Neural cell (in vitro differentiated cells): ENCODE measurements around the gene NEDD4L. TPM values are rescaled to one million over a fixed set of nuclear protein-coding genes. Genes with fewer than 3 reads are reported as not detected.

Experiments
- H2AFZ ChIP-seq: fragments of 200-600, 300-800 bp; sonication (generic), shearing (Covaris generic); 2 replicates; pipeline ENCODE4 v1.6.0; 2014; ENCODE audit warnings: low read depth, mild to moderate bottlenecking, antibody characterized with exemption, low read length, moderate library complexity
- H3F3A ChIP-seq: fragments of 200-600 bp; shearing (Covaris generic); 2 replicates; pipeline ENCODE4 v1.6.1; 2016; ENCODE audit warnings: mild to moderate bottlenecking, moderate library complexity, mixed read lengths, antibody characterized with exemption, low read length; ENCODE audit not compliant: insufficient read depth, poor library complexity, severe bottlenecking
- H3K27ac ChIP-seq: fragments of 200-600, 300-800 bp; sonication (generic), shearing (Covaris generic); 2 replicates; pipeline ENCODE4 v1.5.1; 2014; ENCODE audit warnings: mild to moderate bottlenecking, low read length, moderate library complexity
- H3K27me3 ChIP-seq: fragments of 300-800, 200-600 bp; sonication (generic), shearing (Covaris generic); 2 replicates; pipeline ENCODE4 v1.6.0; 2014; ENCODE audit warnings: mild to moderate bottlenecking, low read depth, low read length, moderate library complexity; ENCODE audit not compliant: insufficient read depth
- H3K36me3 ChIP-seq: fragments of 300-800, 200-600 bp; sonication (generic), shearing (Covaris generic); 2 replicates; pipeline ENCODE4 v1.5.1; 2014; ENCODE audit warnings: mild to moderate bottlenecking, antibody characterized with exemption, low read length, moderate library complexity; ENCODE audit not compliant: insufficient read depth
- H3K4me2 ChIP-seq: fragments of 300-800, 200-600 bp; sonication (generic), shearing (Covaris generic); 2 replicates; pipeline ENCODE4 v1.6.0; 2014; ENCODE audit warnings: mild to moderate bottlenecking, low read length
- H3K4me3 ChIP-seq: fragments of 300-800, 200-600 bp; sonication (generic), shearing (Covaris generic); 2 replicates; pipeline ENCODE4 v1.5.1; 2014; ENCODE audit warnings: mild to moderate bottlenecking, low read length, moderate library complexity
- H3K79me2 ChIP-seq: fragments of 200-600 bp; shearing (Covaris generic); replicated peaks from 2 replicates; pipeline ENCODE4 v1.6.0; 2014; ENCODE audit warnings: mild to moderate bottlenecking, low read length, moderate library complexity; ENCODE audit not compliant: insufficient read depth
- H3K9ac ChIP-seq: fragments of 300-800, 200-600 bp; sonication (generic), shearing (Covaris generic); 2 replicates; pipeline ENCODE4 v1.6.1; 2016; ENCODE audit warnings: mild to moderate bottlenecking, low read length, mixed read lengths
- H3K9me2 ChIP-seq: fragments of 200-600 bp; shearing (Covaris generic); 2 replicates; pipeline ENCODE4 v1.6.1; 2016; ENCODE audit warnings: mild to moderate bottlenecking, low read length, mixed read lengths; ENCODE audit not compliant: insufficient read depth
- H3K9me3 ChIP-seq: fragments of 200-600, 300-800 bp; sonication (generic), shearing (Covaris generic); 2 replicates; pipeline ENCODE4 v1.6.1; 2016; ENCODE audit warnings: mild to moderate bottlenecking, mixed run types, low read length, moderate library complexity, mixed read lengths
- H4K20me1 ChIP-seq: fragments of 200-600 bp; shearing (Covaris generic); 2 replicates; pipeline ENCODE4 v1.6.1; 2016; ENCODE audit warnings: mild to moderate bottlenecking, mixed run types; ENCODE audit not compliant: insufficient read depth
- EP300 ChIP-seq: fragments of 450-650 bp; conservative IDR thresholded peaks from 2 replicates; pipeline ENCODE4 v1.6.1; 2014; ENCODE audit warnings: antibody characterized with exemption, mild to moderate bottlenecking, moderate library complexity; ENCODE audit not compliant: poor library complexity, severe bottlenecking
- EZH2 ChIP-seq: fragments of 200-600, 300-800 bp; shearing (Covaris generic), sonication (generic); IDR thresholded peaks from 2 replicates; pipeline ENCODE4 v1.6.1; 2014; ENCODE audit warnings: antibody characterized with exemption, low read length, borderline replicate concordance, mild to moderate bottlenecking; ENCODE audit not compliant: insufficient read depth, poor library complexity, severe bottlenecking
- MXI1 ChIP-seq: fragments of 450-650 bp; conservative IDR thresholded peaks from 2 replicates; pipeline ENCODE4 v1.6.1; 2014; ENCODE audit warnings: antibody characterized with exemption, mild to moderate bottlenecking; ENCODE audit not compliant: poor library complexity, severe bottlenecking
- POLR2AphosphoS5 ChIP-seq: IDR thresholded peaks from 2 replicates; pipeline ENCODE4 v1.6.1; 2012
- RAD21 ChIP-seq: fragments of 450-650 bp; conservative IDR thresholded peaks from 2 replicates; pipeline ENCODE4 v1.6.1; 2014; ENCODE audit warnings: antibody characterized with exemption, mild to moderate bottlenecking, moderate library complexity
- SMC3 ChIP-seq: fragments of 450-650 bp; conservative IDR thresholded peaks from 2 replicates; pipeline ENCODE4 v1.6.1; 2014; ENCODE audit warnings: antibody characterized with exemption, mild to moderate bottlenecking, moderate library complexity; ENCODE audit not compliant: poor library complexity
- TAF1 ChIP-seq: IDR thresholded peaks from 2 replicates; pipeline ENCODE4 v1.6.1; 2012; ENCODE audit warnings: low read depth
- polyA plus RNA-seq: library from polyadenylated mRNA; depleted of rRNA; stranded (reverse); fragments of >200 nt; gene quantifications from 2 replicates; pipeline ENCODE4 v1.2.3, GENCODE V29; 2014
- TF ChIP-seq, protein P1 (sequence below): fragments of 450-650 bp; IDR thresholded peaks from 2 replicates; pipeline ENCODE4 v1.5.1; 2014; ENCODE audit warnings: antibody characterized with exemption, mild to moderate bottlenecking, moderate library complexity; ENCODE audit not compliant: poor library complexity, severe bottlenecking
- TF ChIP-seq, protein P2 (sequence below): IDR thresholded peaks from 2 replicates; pipeline ENCODE4 v1.6.1; 2012; ENCODE audit warnings: borderline replicate concordance

NEDD4L gene
- polyA plus RNA-seq, 1 donor from 2014 or later: 97.9 TPM

DNA sequence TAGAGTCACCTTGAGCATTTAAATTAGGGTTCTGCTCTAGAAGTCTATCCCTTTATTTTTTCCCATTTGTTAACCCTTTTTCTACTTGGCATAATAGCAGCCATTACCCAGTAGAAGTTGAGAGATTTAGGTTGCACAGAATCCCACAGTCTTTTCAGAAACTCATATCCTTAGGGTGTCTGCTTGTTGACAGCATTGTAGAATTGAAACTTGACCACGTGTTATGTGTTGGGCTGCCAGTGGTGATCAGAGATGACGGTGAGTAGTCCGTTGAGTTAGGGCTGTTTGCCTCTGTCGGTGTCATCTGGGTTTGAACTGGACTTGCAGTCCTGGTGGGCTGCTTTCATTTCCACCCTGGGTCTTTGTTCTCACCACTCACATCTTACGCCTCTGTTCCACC is 114.4 kb downstream of the NEDD4L start:
- Histone ChIP-seq H3K27me3 (no peaks in the 10 kb centered on the region), H2AFZ (no peak overlapping the region), H3K4me3 (no peak overlapping the region), H3K4me2 (no peak overlapping the region), H3K36me3 (no peaks in the 10 kb centered on the region), H3K9ac (no peak overlapping the region), H3K27ac (no peak overlapping the region), H3F3A (no peaks in the 10 kb centered on the region), H3K9me3 (no peaks in the 10 kb centered on the region), H4K20me1 (no peaks in the 10 kb centered on the region), H3K79me2 (peaks cover 86% of the 10 kb centered on the region), H3K9me2 (no peaks in the 10 kb centered on the region)
- TF ChIP-seq RAD21: no peak
- TF ChIP-seq, protein P1, sequence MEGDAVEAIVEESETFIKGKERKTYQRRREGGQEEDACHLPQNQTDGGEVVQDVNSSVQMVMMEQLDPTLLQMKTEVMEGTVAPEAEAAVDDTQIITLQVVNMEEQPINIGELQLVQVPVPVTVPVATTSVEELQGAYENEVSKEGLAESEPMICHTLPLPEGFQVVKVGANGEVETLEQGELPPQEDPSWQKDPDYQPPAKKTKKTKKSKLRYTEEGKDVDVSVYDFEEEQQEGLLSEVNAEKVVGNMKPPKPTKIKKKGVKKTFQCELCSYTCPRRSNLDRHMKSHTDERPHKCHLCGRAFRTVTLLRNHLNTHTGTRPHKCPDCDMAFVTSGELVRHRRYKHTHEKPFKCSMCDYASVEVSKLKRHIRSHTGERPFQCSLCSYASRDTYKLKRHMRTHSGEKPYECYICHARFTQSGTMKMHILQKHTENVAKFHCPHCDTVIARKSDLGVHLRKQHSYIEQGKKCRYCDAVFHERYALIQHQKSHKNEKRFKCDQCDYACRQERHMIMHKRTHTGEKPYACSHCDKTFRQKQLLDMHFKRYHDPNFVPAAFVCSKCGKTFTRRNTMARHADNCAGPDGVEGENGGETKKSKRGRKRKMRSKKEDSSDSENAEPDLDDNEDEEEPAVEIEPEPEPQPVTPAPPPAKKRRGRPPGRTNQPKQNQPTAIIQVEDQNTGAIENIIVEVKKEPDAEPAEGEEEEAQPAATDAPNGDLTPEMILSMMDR: no peak
- no peak for TF ChIP-seq MXI1
- no peak for TF ChIP-seq TAF1
- TF ChIP-seq SMC3: no peak
- TF ChIP-seq, protein P2, sequence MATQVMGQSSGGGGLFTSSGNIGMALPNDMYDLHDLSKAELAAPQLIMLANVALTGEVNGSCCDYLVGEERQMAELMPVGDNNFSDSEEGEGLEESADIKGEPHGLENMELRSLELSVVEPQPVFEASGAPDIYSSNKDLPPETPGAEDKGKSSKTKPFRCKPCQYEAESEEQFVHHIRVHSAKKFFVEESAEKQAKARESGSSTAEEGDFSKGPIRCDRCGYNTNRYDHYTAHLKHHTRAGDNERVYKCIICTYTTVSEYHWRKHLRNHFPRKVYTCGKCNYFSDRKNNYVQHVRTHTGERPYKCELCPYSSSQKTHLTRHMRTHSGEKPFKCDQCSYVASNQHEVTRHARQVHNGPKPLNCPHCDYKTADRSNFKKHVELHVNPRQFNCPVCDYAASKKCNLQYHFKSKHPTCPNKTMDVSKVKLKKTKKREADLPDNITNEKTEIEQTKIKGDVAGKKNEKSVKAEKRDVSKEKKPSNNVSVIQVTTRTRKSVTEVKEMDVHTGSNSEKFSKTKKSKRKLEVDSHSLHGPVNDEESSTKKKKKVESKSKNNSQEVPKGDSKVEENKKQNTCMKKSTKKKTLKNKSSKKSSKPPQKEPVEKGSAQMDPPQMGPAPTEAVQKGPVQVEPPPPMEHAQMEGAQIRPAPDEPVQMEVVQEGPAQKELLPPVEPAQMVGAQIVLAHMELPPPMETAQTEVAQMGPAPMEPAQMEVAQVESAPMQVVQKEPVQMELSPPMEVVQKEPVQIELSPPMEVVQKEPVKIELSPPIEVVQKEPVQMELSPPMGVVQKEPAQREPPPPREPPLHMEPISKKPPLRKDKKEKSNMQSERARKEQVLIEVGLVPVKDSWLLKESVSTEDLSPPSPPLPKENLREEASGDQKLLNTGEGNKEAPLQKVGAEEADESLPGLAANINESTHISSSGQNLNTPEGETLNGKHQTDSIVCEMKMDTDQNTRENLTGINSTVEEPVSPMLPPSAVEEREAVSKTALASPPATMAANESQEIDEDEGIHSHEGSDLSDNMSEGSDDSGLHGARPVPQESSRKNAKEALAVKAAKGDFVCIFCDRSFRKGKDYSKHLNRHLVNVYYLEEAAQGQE: no peak
- TF ChIP-seq POLR2AphosphoS5: no peak
- no peak for TF ChIP-seq EZH2
- no peak for TF ChIP-seq EP300

DNA sequence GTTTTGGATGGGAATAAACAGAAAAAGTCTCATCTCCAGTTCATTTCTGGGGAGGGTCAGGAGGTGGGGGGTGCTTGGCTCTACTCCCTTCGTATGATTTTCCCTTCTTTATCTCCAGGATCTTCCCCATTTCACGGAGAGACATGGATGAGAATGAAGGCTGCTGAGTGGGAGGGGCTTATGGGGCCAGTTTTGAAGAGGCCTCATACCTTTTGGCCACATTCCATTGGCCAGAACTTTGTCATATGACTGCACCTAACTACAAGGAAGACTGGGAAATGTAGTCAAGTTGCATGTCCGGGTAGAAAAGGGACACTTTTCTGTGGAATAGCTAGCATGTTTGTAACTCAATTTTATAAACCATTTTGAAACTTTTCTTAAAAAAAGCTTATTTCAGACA is 117.6 kb downstream of the NEDD4L start:
- no peaks in the 10 kb centered on the region for H3K36me3 ChIP-seq
- H3K4me2 ChIP-seq: no peak overlapping the region
- H3K4me3 ChIP-seq: no peak overlapping the region
- no peak overlapping the region for H3K9ac ChIP-seq
- H3K27me3 ChIP-seq: no peaks in the 10 kb centered on the region
- H2AFZ ChIP-seq: no peak overlapping the region
- no peaks in the 10 kb centered on the region for H3K9me2 ChIP-seq
- H3F3A ChIP-seq: no peaks in the 10 kb centered on the region
- no peaks in the 10 kb centered on the region for H3K9me3 ChIP-seq
- no peak overlapping the region for H3K27ac ChIP-seq
- no peaks in the 10 kb centered on the region for H4K20me1 ChIP-seq
- H3K79me2 ChIP-seq: peaks cover 71% of the 10 kb centered on the region
- TF ChIP-seq TAF1: no peak
- no peak for TF ChIP-seq POLR2AphosphoS5
- no peak for TF ChIP-seq RAD21
- no peak for TF ChIP-seq EP300
- TF ChIP-seq EZH2: no peak
- no peak for TF ChIP-seq MXI1
- TF ChIP-seq, protein P1: no peak
- TF ChIP-seq, protein P2: no peak
- TF ChIP-seq SMC3: no peak
